HG03280 (cell line): ENCODE data around the gene FKBP6.
"Not testable (repeated sequence)": the region's sequence is repeated elsewhere in the genome, so short reads cannot be mapped to it uniquely, and the experiment has no call there.

Source experiments
- ATAC-seq: cut with Tn5 transposase; IDR thresholded peaks from one replicate; pipeline ENCODE4 v1.9.1; 2021; ENCODE audit warnings: mild to moderate bottlenecking, moderate library complexity; ENCODE audit not compliant: unreplicated experiment

The FKBP6 gene

GRCh38 chr7:73323434-73324080 lies 4.4 kb upstream of the FKBP6 start:
- ATAC-seq, result not testable (repeated sequence)

GRCh38 chr7:73324081-73324845 lies 3.7 kb upstream of the FKBP6 start:
- ATAC-seq, result peak; percentile 51

- not testable (repeated sequence) for ATAC-seq
Measured at GRCh38 chr7:73325424-73325823, 2.5 kb upstream of the FKBP6 start.

GRCh38 chr7:73327449-73327848 lies 512 bp upstream of the FKBP6 start:
- not testable (repeated sequence) for ATAC-seq

GRCh38 chr7:73328696-73329095 lies 735 bp downstream of the FKBP6 start:
- no peak for ATAC-seq

- no peak for ATAC-seq
Measured at GRCh38 chr7:73329861-73330581, 2.1 kb downstream of the FKBP6 start.

- ATAC-seq, result no peak
Measured at GRCh38 chr7:73330772-73331171, 2.8 kb downstream of the FKBP6 start.

GRCh38 chr7:73332447-73332846 lies 4.5 kb downstream of the FKBP6 start:
- no peak for ATAC-seq

- ATAC-seq, result no peak
Measured at GRCh38 chr7:73338321-73338720, 10.4 kb downstream of the FKBP6 start.

GRCh38 chr7:73340514-73340913 lies 12.6 kb downstream of the FKBP6 start:
- no peak for ATAC-seq

GRCh38 chr7:73341877-73342276 lies 13.9 kb downstream of the FKBP6 start:
- ATAC-seq, result no peak

- no peak for ATAC-seq
Measured at GRCh38 chr7:73342645-73343044, 14.7 kb downstream of the FKBP6 start.

GRCh38 chr7:73343671-73344380 lies 15.9 kb downstream of the FKBP6 start:
- no peak for ATAC-seq

- no peak for ATAC-seq
Measured at GRCh38 chr7:73345538-73345937, 17.6 kb downstream of the FKBP6 start.

- ATAC-seq, result no peak
Measured at GRCh38 chr7:73345951-73346350, 18.0 kb downstream of the FKBP6 start.

- ATAC-seq, result no peak
Measured at GRCh38 chr7:73349763-73350162, 21.8 kb downstream of the FKBP6 start.

- no peak for ATAC-seq
Measured at GRCh38 chr7:73350306-73351068, 22.5 kb downstream of the FKBP6 start.

- no peak for ATAC-seq
Measured at GRCh38 chr7:73351447-73352167, 23.6 kb downstream of the FKBP6 start.

GRCh38 chr7:73352784-73353183 lies 24.8 kb downstream of the FKBP6 start:
- no peak for ATAC-seq

- ATAC-seq, result no peak
Measured at GRCh38 chr7:73353243-73353642, 25.3 kb downstream of the FKBP6 start.
